SK-N-SH (cell line): ENCODE results near the gene UBE2D1. TPM values are rescaled to one million over a fixed set of nuclear protein-coding genes. Genes with fewer than 3 reads are reported as not detected.

Experiments
- CTCF ChIA-PET: fragments of 300-600, 350-600 bp; formaldehyde crosslinking; extraction: SDS; loops from one replicate; lab custom pipeline; 2021; lab: Yijun Ruan, JAX
- POLR2A ChIA-PET: fragments of 350-600 bp; sonication (Branson Sonifier 250); formaldehyde crosslinking; extraction: SDS; loops from one replicate; lab custom pipeline; 2020; ENCODE audit warnings: antibody characterized with exemption, inconsistent platforms; lab: Yijun Ruan, JAX
- DNase-seq: peaks from one replicate; pipeline ENCODE4 v3.0.0; 2012
- H2AFZ ChIP-seq: fragments of 200-600 bp; sonication (generic); 2 replicates; pipeline ENCODE4 v1.8.1; 2016; ENCODE audit warnings: antibody characterized with exemption, mild to moderate bottlenecking, low read depth
- H3F3A ChIP-seq: fragments of 200-600 bp; sonication (generic); replicated peaks from 2 replicates; pipeline ENCODE3; 2016; ENCODE audit warnings: antibody characterized with exemption, mild to moderate bottlenecking; ENCODE audit not compliant: insufficient read depth
- H3K27ac ChIP-seq, 2 experiments: fragments of 200-500 bp in 1 of 2; fragments of 200-600 bp in 1 of 2; sonication (Bioruptor generic) in 1 of 2; sonication (generic), shearing (Covaris generic) in 1 of 2; 2 replicates each; pipeline versions ENCODE4 v1.5.1 to v1.6.1; 2014 to 2016; ENCODE audit warnings: low read depth in 2 of 2, inconsistent platforms in 1 of 2, low read length in 1 of 2, mild to moderate bottlenecking in 1 of 2, mixed read lengths in 1 of 2
- H3K27me3 ChIP-seq: fragments of 200-600 bp; sonication (generic), shearing (Covaris generic); 2 replicates; pipeline ENCODE4 v1.6.1; 2016; ENCODE audit warnings: mixed run types; ENCODE audit not compliant: insufficient read depth
- H3K36me3 ChIP-seq, 2 experiments: fragments of 200-500 bp in 1 of 2; fragments of 200-600 bp in 1 of 2; sonication (Bioruptor generic) in 1 of 2; sonication (generic) in 1 of 2; replicated peaks in 1 of 2; 2 replicates each; pipeline versions ENCODE3 to v1.5.1; 2014 to 2016; ENCODE audit warnings: low read length in 1 of 2, mild to moderate bottlenecking in 1 of 2; ENCODE audit not compliant: insufficient read depth in 2 of 2, control insufficient read depth in 1 of 2
- H3K4me1 ChIP-seq, 2 experiments: fragments of 200-500 bp in 1 of 2; fragments of 200-600 bp in 1 of 2; sonication (Bioruptor generic) in 1 of 2; sonication (generic), shearing (Covaris generic) in 1 of 2; 2 replicates each; pipeline versions ENCODE4 v1.5.1 to v1.6.1; 2014 to 2016; ENCODE audit warnings: low read depth in 1 of 2, low read length in 1 of 2, mixed run types in 1 of 2; ENCODE audit not compliant: insufficient read depth in 2 of 2, control insufficient read depth in 1 of 2
- H3K4me2 ChIP-seq: fragments of 200-600 bp; sonication (generic), shearing (Covaris generic); 2 replicates; pipeline ENCODE4 v1.6.1; 2017; ENCODE audit warnings: mixed run types
- H3K4me3 ChIP-seq, 2 experiments: fragments of 200-500 bp in 1 of 2; fragments of 200-600 bp in 1 of 2; sonication (Bioruptor generic) in 1 of 2; sonication (generic), shearing (Covaris generic) in 1 of 2; 2 replicates each; pipeline versions ENCODE4 v1.5.1 to v1.8.1; 2014 to 2016; ENCODE audit warnings: low read depth in 2 of 2, inconsistent platforms in 1 of 2, low read length in 1 of 2, mild to moderate bottlenecking in 1 of 2, mixed read lengths in 1 of 2, moderate library complexity in 1 of 2
- H3K79me2 ChIP-seq: fragments of 200-600 bp; sonication (generic); 2 replicates; pipeline ENCODE4 v1.8.1; 2017; ENCODE audit warnings: mild to moderate bottlenecking; ENCODE audit not compliant: insufficient read depth
- H3K9ac ChIP-seq: fragments of 200-600 bp; sonication (generic); 2 replicates; pipeline ENCODE4 v1.6.1; 2017; ENCODE audit warnings: mixed run types
- H3K9me2 ChIP-seq: fragments of 200-600 bp; sonication (generic); 2 replicates; pipeline ENCODE4 v1.6.1; 2017; ENCODE audit warnings: mixed run types
- H3K9me3 ChIP-seq: fragments of 200-600 bp; sonication (generic); 2 replicates; pipeline ENCODE4 v1.6.1; 2017; ENCODE audit warnings: mixed run types, mild to moderate bottlenecking, moderate library complexity
- H4K20me1 ChIP-seq: fragments of 200-600 bp; sonication (generic); 2 replicates; pipeline ENCODE4 v1.6.1; 2017; ENCODE audit warnings: mild to moderate bottlenecking, mixed run types; ENCODE audit not compliant: insufficient read depth
- EZH2phosphoT487 ChIP-seq: fragments of 200-600 bp; sonication (generic); IDR thresholded peaks from 2 replicates; pipeline ENCODE4 v1.6.1; 2017; ENCODE audit warnings: low read depth, mixed run types, mild to moderate bottlenecking, antibody characterized with exemption, moderate library complexity, borderline replicate concordance
- FOSL2 ChIP-seq: IDR thresholded peaks from 2 replicates; pipeline ENCODE4 v1.4.0; 2012; ENCODE audit warnings: low read depth, mild to moderate bottlenecking, moderate library complexity, borderline replicate concordance
- GABPA ChIP-seq: IDR thresholded peaks from 2 replicates; pipeline ENCODE4 v1.4.0; 2012; ENCODE audit warnings: low read depth, mild to moderate bottlenecking
- GATA2 ChIP-seq: sonication (generic); formaldehyde crosslinking; IDR thresholded peaks from 2 replicates; pipeline ENCODE4 v1.5.0; 2020; ENCODE audit warnings: mild to moderate bottlenecking, missing genetic modification reagents
- JUND ChIP-seq: IDR thresholded peaks from 2 replicates; pipeline ENCODE4 v1.4.0; 2012
- NFIC ChIP-seq: IDR thresholded peaks from 2 replicates; pipeline ENCODE4 v1.4.0; 2012; ENCODE audit warnings: borderline replicate concordance
- POLR2AphosphoS5 ChIP-seq: IDR thresholded peaks from 2 replicates; pipeline ENCODE4 v1.6.1; 2012; ENCODE audit warnings: low read depth, low read length
- RAD21 ChIP-seq: IDR thresholded peaks from 2 replicates; pipeline ENCODE4 v1.6.1; 2012; ENCODE audit warnings: mild to moderate bottlenecking, low read length
- RFX5 ChIP-seq: IDR thresholded peaks from 2 replicates; pipeline ENCODE4 v1.6.1; 2012; ENCODE audit warnings: mild to moderate bottlenecking, improper control_type of control experiment, low read length
- RXRA ChIP-seq: IDR thresholded peaks from 2 replicates; pipeline ENCODE4 v1.4.0; 2012; ENCODE audit warnings: low read depth, mild to moderate bottlenecking, borderline replicate concordance
- SIN3A ChIP-seq: IDR thresholded peaks from 2 replicates; pipeline ENCODE4 v1.6.1; 2012; ENCODE audit warnings: low read depth, mild to moderate bottlenecking, low read length, moderate library complexity, borderline replicate concordance
- SMC3 ChIP-seq: IDR thresholded peaks from 2 replicates; pipeline ENCODE4 v1.6.1; 2012; ENCODE audit warnings: low read depth, low read length, improper control_type of control experiment
- TCF12 ChIP-seq: IDR thresholded peaks from 2 replicates; pipeline ENCODE4 v1.4.0; 2012
- YY1 ChIP-seq: IDR thresholded peaks from 2 replicates; pipeline ENCODE4 v1.4.0; 2012; ENCODE audit warnings: low read depth, mild to moderate bottlenecking
- ZBTB33 ChIP-seq: IDR thresholded peaks from 2 replicates; pipeline ENCODE4 v1.4.0; 2012; ENCODE audit warnings: low read depth, borderline replicate concordance
- polyA plus RNA-seq, 3 experiments: library from polyadenylated mRNA; depleted of rRNA; stranded (reverse); fragments of >200 nt; gene quantifications; 2 replicates each; pipeline ENCODE4 v1.2.3, GENCODE V29; 2012
- TF ChIP-seq, protein P1 (sequence below): IDR thresholded peaks from 2 replicates; pipeline ENCODE4 v1.4.0; 2012; ENCODE audit warnings: low read depth, borderline replicate concordance
- TF ChIP-seq, protein P2 (sequence below): IDR thresholded peaks from 2 replicates; pipeline ENCODE4 v1.4.0; 2012; ENCODE audit warnings: low read depth
- TF ChIP-seq, protein P3 (sequence below): fragments of 150-350 bp; IDR thresholded peaks from 2 replicates; pipeline ENCODE4 v1.6.1; 2016; ENCODE audit warnings: mild to moderate bottlenecking, low read depth, low read length
- TF ChIP-seq, protein P4 (sequence below): fragments of 150-350 bp; IDR thresholded peaks from 2 replicates; pipeline ENCODE4 v1.6.1; 2017; ENCODE audit warnings: antibody characterized with exemption, low read length, low read depth, borderline replicate concordance

UBE2D1 gene
- polyA plus RNA-seq, 1 of the 3 experiments (the other 2 are of a cell fraction) = 8.7 TPM

- Histone ChIP-seq H3K36me3 (no peaks in the 10 kb centered on the region), H3K4me1 (no peaks in the 10 kb centered on the region), H3K9me3 (no peaks in the 10 kb centered on the region), H2AFZ (no peak overlapping the region), H3F3A (no peaks in the 10 kb centered on the region), H4K20me1 (no peaks in the 10 kb centered on the region), H3K9ac (no peak overlapping the region), H3K27me3 (no peaks in the 10 kb centered on the region), H3K27ac (no peak overlapping the region), H3K4me2 (no peak overlapping the region), H3K9me2 (no peaks in the 10 kb centered on the region), H3K79me2 (no peaks in the 10 kb centered on the region), H3K4me3 (no peak overlapping the region)
- POLR2A ChIA-PET = no interaction called here
- TF ChIP-seq, protein P1, sequence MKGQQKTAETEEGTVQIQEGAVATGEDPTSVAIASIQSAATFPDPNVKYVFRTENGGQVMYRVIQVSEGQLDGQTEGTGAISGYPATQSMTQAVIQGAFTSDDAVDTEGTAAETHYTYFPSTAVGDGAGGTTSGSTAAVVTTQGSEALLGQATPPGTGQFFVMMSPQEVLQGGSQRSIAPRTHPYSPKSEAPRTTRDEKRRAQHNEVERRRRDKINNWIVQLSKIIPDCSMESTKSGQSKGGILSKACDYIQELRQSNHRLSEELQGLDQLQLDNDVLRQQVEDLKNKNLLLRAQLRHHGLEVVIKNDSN = no peak
- TF ChIP-seq, protein P2, sequence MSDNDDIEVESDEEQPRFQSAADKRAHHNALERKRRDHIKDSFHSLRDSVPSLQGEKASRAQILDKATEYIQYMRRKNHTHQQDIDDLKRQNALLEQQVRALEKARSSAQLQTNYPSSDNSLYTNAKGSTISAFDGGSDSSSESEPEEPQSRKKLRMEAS = no peak
- TF ChIP-seq EZH2phosphoT487 = no peak
- no peak for TF ChIP-seq SIN3A
- TF ChIP-seq, protein P3, sequence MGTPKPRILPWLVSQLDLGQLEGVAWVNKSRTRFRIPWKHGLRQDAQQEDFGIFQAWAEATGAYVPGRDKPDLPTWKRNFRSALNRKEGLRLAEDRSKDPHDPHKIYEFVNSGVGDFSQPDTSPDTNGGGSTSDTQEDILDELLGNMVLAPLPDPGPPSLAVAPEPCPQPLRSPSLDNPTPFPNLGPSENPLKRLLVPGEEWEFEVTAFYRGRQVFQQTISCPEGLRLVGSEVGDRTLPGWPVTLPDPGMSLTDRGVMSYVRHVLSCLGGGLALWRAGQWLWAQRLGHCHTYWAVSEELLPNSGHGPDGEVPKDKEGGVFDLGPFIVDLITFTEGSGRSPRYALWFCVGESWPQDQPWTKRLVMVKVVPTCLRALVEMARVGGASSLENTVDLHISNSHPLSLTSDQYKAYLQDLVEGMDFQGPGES = no peak
- no peak for TF ChIP-seq RAD21
- TF ChIP-seq GATA2 = no peak
- TF ChIP-seq RXRA = no peak
- TF ChIP-seq, protein P4, sequence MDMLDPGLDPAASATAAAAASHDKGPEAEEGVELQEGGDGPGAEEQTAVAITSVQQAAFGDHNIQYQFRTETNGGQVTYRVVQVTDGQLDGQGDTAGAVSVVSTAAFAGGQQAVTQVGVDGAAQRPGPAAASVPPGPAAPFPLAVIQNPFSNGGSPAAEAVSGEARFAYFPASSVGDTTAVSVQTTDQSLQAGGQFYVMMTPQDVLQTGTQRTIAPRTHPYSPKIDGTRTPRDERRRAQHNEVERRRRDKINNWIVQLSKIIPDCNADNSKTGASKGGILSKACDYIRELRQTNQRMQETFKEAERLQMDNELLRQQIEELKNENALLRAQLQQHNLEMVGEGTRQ = no peak
- TF ChIP-seq FOSL2 = no peak
- DNase-seq = no peak
- CTCF ChIA-PET = interaction anchor here (0.6 kb wide), 1 partner anchor 46 kb away, joined by 3 read pairs; no protein-coding TSS in a partner anchor
Observed at GRCh38 chr10:58311026-58311425, 23.8 kb upstream of the UBE2D1 start.

DNA sequence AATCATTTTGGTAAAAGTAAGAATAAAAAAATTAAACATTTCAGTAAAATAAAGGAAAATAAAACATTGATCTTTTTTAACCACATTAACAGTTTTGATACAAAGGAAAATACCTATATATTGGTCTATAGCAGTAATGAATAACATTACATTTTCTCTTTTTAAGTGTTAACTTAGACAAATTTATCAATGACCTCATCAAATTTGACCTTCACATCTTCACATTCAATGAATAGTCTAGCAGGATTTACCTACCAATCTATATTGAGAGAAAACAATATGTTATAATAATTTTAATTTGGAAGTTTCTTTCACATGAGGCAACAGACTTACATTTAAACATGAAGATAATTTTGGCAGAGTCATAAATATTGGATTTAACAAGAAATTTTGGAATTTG lies 17.9 kb upstream of the UBE2D1 start:
- Histone ChIP-seq H3K9me2 (no peaks in the 10 kb centered on the region), H3K36me3 (no peaks in the 10 kb centered on the region), H3K9me3 (no peaks in the 10 kb centered on the region), H3K27me3 (no peaks in the 10 kb centered on the region), H2AFZ (no peak overlapping the region), H4K20me1 (no peaks in the 10 kb centered on the region), H3K4me3 (no peak overlapping the region), H3K4me1 (no peaks in the 10 kb centered on the region), H3K9ac (no peak overlapping the region), H3K27ac (no peak overlapping the region), H3K4me2 (no peak overlapping the region), H3F3A (no peaks in the 10 kb centered on the region), H3K79me2 (no peaks in the 10 kb centered on the region)
- no peak for DNase-seq
- TF ChIP-seq YY1 (no peak), NFIC (no peak), RFX5 (no peak), ZBTB33 (no peak), JUND (no peak), SIN3A (no peak), SMC3 (no peak), TCF12 (no peak), EZH2phosphoT487 (no peak), GABPA (no peak), POLR2AphosphoS5 (no peak)
- POLR2A ChIA-PET = no interaction called here
- CTCF ChIA-PET = interaction anchor here (1.1 to 3.0 kb wide), 3 partner anchors 8 to 18 kb away, joined by 3 to 16 read pairs (median 3); partner anchors contain the start of gene UBE2D1
